GM19452 (cell line): ENCODE results near the gene DNAJB8.

Source experiments
- ATAC-seq: cut with Tn5 transposase; IDR thresholded peaks from one replicate; pipeline ENCODE4 v1.9.1; 2021; ENCODE audit not compliant: unreplicated experiment

The DNAJB8 gene

DNA sequence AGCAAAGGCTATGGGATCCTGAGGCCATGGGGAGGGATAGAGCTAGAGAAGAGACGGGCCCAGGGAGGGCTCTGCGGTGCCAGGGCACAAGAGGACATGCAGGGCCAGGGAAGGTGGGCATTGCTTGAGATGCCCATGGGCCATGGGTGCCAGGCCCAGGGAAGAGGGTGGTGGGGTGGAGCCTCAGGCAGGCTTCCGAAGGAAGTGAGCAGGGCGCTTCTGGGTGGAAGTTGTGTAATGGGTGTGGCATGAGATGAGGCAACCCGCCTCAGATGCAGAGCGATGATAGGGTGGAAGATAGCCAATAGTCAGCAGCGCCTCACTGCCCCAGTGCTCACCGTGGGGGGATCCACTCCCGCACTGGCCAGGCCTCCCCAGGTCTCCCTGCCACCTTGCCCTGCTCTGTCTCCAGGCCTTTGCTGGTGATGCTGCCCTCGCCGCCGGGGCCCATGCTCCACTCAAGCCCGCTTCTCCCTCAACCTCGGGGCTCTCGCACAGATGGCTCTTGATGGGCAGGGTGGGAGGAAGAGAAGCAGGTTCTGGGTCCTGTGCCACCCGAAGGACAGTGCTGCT, 51.4 kb downstream of the DNAJB8 start:
- ATAC-seq: no peak

- ATAC-seq: no peak
These were observed 53.1 kb downstream of the DNAJB8 start for GRCh38 chr3:128413413-128414205.

GRCh38 chr3:128413003-128413370, 53.7 kb downstream of the DNAJB8 start:
- ATAC-seq: no peak
